HEK293T (cell line): ENCODE results near the gene NAGLU.

Source experiments
- CTCF ChIA-PET: fragments of 350-600 bp; formaldehyde crosslinking; extraction: SDS; loops from one replicate; lab custom pipeline; 2021; ENCODE audit warnings: antibody characterized with exemption, inconsistent platforms; lab: Yijun Ruan, JAX
- POLR2A ChIA-PET: fragments of 350-600 bp; formaldehyde crosslinking; extraction: SDS; loops from one replicate; lab custom pipeline; 2020; ENCODE audit warnings: antibody characterized with exemption, inconsistent platforms; lab: Yijun Ruan, JAX
- DNase-seq: peaks from one replicate; pipeline ENCODE4 v3.0.0; 2012; ENCODE audit warnings: mixed read lengths; ENCODE audit errors: extremely low spot score
- ARNT ChIP-seq: fragments of 450-650 bp; IDR thresholded peaks from 2 replicates; pipeline ENCODE4 v1.6.1; 2017; ENCODE audit warnings: mild to moderate bottlenecking
- BHLHE40 ChIP-seq: fragments of 450-650 bp; IDR thresholded peaks from 2 replicates; pipeline ENCODE4 v1.6.1; 2016; ENCODE audit warnings: mild to moderate bottlenecking, moderate library complexity, borderline replicate concordance
- CTBP1 ChIP-seq: fragments of 450-650 bp; IDR thresholded peaks from 2 replicates; pipeline ENCODE4 v1.6.1; 2016; ENCODE audit warnings: borderline replicate concordance
- ELF4 ChIP-seq: fragments of 450-650 bp; IDR thresholded peaks from 2 replicates; pipeline ENCODE4 v1.6.1; 2017; ENCODE audit warnings: antibody characterized with exemption
- FOXA1 ChIP-seq: fragments of 450-650 bp; IDR thresholded peaks from 2 replicates; pipeline ENCODE4 v1.6.1; 2016; ENCODE audit warnings: mild to moderate bottlenecking
- FOXK2 ChIP-seq: fragments of 450-650 bp; IDR thresholded peaks from 2 replicates; pipeline ENCODE4 v1.6.1; 2016; ENCODE audit warnings: mild to moderate bottlenecking
- FOXM1 ChIP-seq: fragments of 450-650 bp; IDR thresholded peaks from 2 replicates; pipeline ENCODE4 v1.6.1; 2017; ENCODE audit warnings: mild to moderate bottlenecking, borderline replicate concordance
- HDGF ChIP-seq: fragments of 450-650 bp; IDR thresholded peaks from 2 replicates; pipeline ENCODE4 v1.6.1; 2017; ENCODE audit warnings: antibody characterized with exemption, borderline replicate concordance
- L3MBTL2 ChIP-seq: fragments of 450-650 bp; conservative IDR thresholded peaks from 2 replicates; pipeline ENCODE4 v1.6.1; 2016; ENCODE audit warnings: mild to moderate bottlenecking
- LEF1 ChIP-seq: fragments of 450-650 bp; IDR thresholded peaks from 2 replicates; pipeline ENCODE4 v1.6.1; 2017; ENCODE audit warnings: mild to moderate bottlenecking, borderline replicate concordance
- NFRKB ChIP-seq: fragments of 450-650 bp; IDR thresholded peaks from 2 replicates; pipeline ENCODE4 v1.6.1; 2016; ENCODE audit warnings: mild to moderate bottlenecking, moderate library complexity
- PKNOX1 ChIP-seq: fragments of 450-650 bp; IDR thresholded peaks from 2 replicates; pipeline ENCODE4 v1.6.1; 2016
- SP1 ChIP-seq: fragments of 450-650 bp; IDR thresholded peaks from 2 replicates; pipeline ENCODE4 v1.6.1; 2017
- SUZ12 ChIP-seq: fragments of 450-650 bp; IDR thresholded peaks from 2 replicates; pipeline ENCODE4 v1.6.1; 2016; ENCODE audit warnings: mild to moderate bottlenecking
- TARDBP ChIP-seq: fragments of 450-650 bp; IDR thresholded peaks from 2 replicates; pipeline ENCODE4 v1.6.1; 2016
- ZNF384 ChIP-seq: fragments of 450-650 bp; IDR thresholded peaks from 2 replicates; pipeline ENCODE4 v1.6.1; 2016

NAGLU gene

GRCh38 chr17:42560246-42560645 is 24.2 kb downstream of the NAGLU start:
- no peak for DNase-seq
- ChIA-PET POLR2A (interaction anchor here (1.2 to 2.0 kb wide), 2 partner anchors 10 to 24 kb away, joined by 4 to 6 read pairs; partner anchors contain the start of gene NAGLU), CTCF (interaction anchor here (0.8 kb wide), 1 partner anchor 12 kb away, joined by 3 read pairs; no protein-coding TSS in a partner anchor)
- TF ChIP-seq ARNT (no peak), L3MBTL2 (no peak), ELF4 (no peak), CTBP1 (no peak), LEF1 (no peak), PKNOX1 (no peak), FOXM1 (no peak), NFRKB (no peak), TARDBP (no peak), ZNF384 (no peak), BHLHE40 (no peak), HDGF (no peak), SP1 (no peak)

- ChIA-PET POLR2A (no interaction called here), CTCF (no interaction called here)
- DNase-seq = peak; percentile 96
- TF ChIP-seq SUZ12 = no peak
- no peak for TF ChIP-seq FOXA1
- TF ChIP-seq CTBP1 = no peak; the same call in 1 of the 2 replicates
- TF ChIP-seq L3MBTL2 = peak; percentile 71
- TF ChIP-seq NFRKB = no peak
- peak; percentile 92 for TF ChIP-seq ELF4
- TF ChIP-seq FOXK2 = no peak
Observed at GRCh38 chr17:42561897-42562387, 25.9 kb downstream of the NAGLU start, which contains the start of gene COASY. COASY (plus strand) TSS chr17:42562148; CDS start chr17:42562623, 475 bp downstream.

GRCh38 chr17:42562388-42563142 is 26.5 kb downstream of the NAGLU start:
- POLR2A ChIA-PET = interaction anchor here (4.6 kb wide), 1 partner anchor 8 kb away, joined by 30 read pairs; no protein-coding TSS in a partner anchor
- no peak for TF ChIP-seq TARDBP
- peak; percentile 33 for TF ChIP-seq L3MBTL2
- no peak for TF ChIP-seq LEF1
- no peak for TF ChIP-seq FOXK2
- no peak for TF ChIP-seq ARNT

GRCh38 chr17:42563143-42563509 is 27.1 kb downstream of the NAGLU start:
- ChIA-PET POLR2A (interaction anchor here (4.6 kb wide), 1 partner anchor 9 kb away, joined by 30 read pairs; no protein-coding TSS in a partner anchor), CTCF (no interaction called here)
- DNase-seq = no peak
- TF ChIP-seq NFRKB = no peak
- no peak for TF ChIP-seq SUZ12
- no peak for TF ChIP-seq TARDBP
- TF ChIP-seq FOXA1 = no peak
- no peak for TF ChIP-seq FOXM1
- no peak for TF ChIP-seq SP1
- TF ChIP-seq HDGF = no peak
- TF ChIP-seq ARNT = no peak
- no peak for TF ChIP-seq FOXK2

More at GRCh38 chr17:42562388-42563142, 26.5 kb downstream of the NAGLU start:
- peak; percentile 34 for DNase-seq
- CTCF ChIA-PET = no interaction called here

- ChIA-PET POLR2A (interaction anchor here (4.6 kb wide), 1 partner anchor 9 kb away, joined by 30 read pairs; no protein-coding TSS in a partner anchor), CTCF (no interaction called here)
- DNase-seq = no peak
- TF ChIP-seq TARDBP = no peak
- TF ChIP-seq ARNT = no peak
- TF ChIP-seq HDGF = no peak
- TF ChIP-seq FOXM1 = no peak
Observed at GRCh38 chr17:42563543-42563942, 27.5 kb downstream of the NAGLU start.

GRCh38 chr17:42563950-42564349 is 27.9 kb downstream of the NAGLU start:
- POLR2A ChIA-PET = interaction anchor here (0.6 to 4.6 kb wide), 7 partner anchors 10 to 117 kb away, joined by 3 to 30 read pairs (median 6); partner anchors contain the start of genes NAGLU, PLEKHH3, RETREG3 and TUBG1
- no peak for DNase-seq
- CTCF ChIA-PET = no interaction called here
- TF ChIP-seq FOXA1 (no peak), ZNF384 (no peak), TARDBP (no peak), SUZ12 (no peak), NFRKB (no peak), CTBP1 (no peak), ARNT (no peak), SP1 (no peak), BHLHE40 (no peak), HDGF (no peak), FOXM1 (no peak), PKNOX1 (no peak), L3MBTL2 (no peak), ELF4 (no peak), FOXK2 (no peak)
